GM12891 (cell line): ENCODE data around the gene TIMP3.

Source experiments
- PAX5 ChIP-seq: IDR thresholded peaks from 2 replicates; pipeline ENCODE4 v1.6.1; 2011; ENCODE audit warnings: low read length, moderate library complexity, mild to moderate bottlenecking; ENCODE audit not compliant: insufficient read depth, severe bottlenecking
- POLR2A ChIP-seq: IDR thresholded peaks from 2 replicates; pipeline ENCODE4 v1.6.1; 2011; ENCODE audit warnings: low read depth, low read length, control low read depth
- POLR2AphosphoS5 ChIP-seq: IDR thresholded peaks from 2 replicates; pipeline ENCODE4 v1.6.1; 2011; ENCODE audit warnings: low read depth, low read length, control low read depth
- SPI1 ChIP-seq: IDR thresholded peaks from 2 replicates; pipeline ENCODE4 v1.6.1; 2011; ENCODE audit warnings: low read depth, low read length, control low read depth
- TAF1 ChIP-seq: IDR thresholded peaks from 2 replicates; pipeline ENCODE4 v1.6.1; 2011; ENCODE audit warnings: low read depth, low read length, control low read depth

- TF ChIP-seq TAF1, result no peak
- no peak for TF ChIP-seq POLR2A
- TF ChIP-seq POLR2AphosphoS5, result no peak
- no peak for TF ChIP-seq PAX5
- no peak for TF ChIP-seq SPI1
Observed at GRCh38 chr22:32904044-32904443, 102.5 kb downstream of the TIMP3 start.
